Aorta (tissue), 4 donors: ENCODE measurements around the gene LRP4. TPM values are rescaled to one million over a fixed set of nuclear protein-coding genes. Genes with fewer than 3 reads are reported as not detected.

Experiments
- polyA plus RNA-seq, 2 donors: library from polyadenylated mRNA; stranded (reverse); fragments of 200-250 nt; gene quantifications; one replicate each; pipeline ENCODE4 v1.2.3, GENCODE V29; 2013
- total RNA-seq, 2 donors: library from RNA; stranded (reverse); fragmentation: NEBNext Ultra II Directional; extraction: Animal tissue kit (Norgen Biotek cat#: 25700); gene quantifications; one replicate each; pipeline ENCODE4 v1.2.1, GENCODE V29; 2021
- donor health status: healthy with polysubstance abuse.
- donor health status: Bipolar disorder and iron deficiency.
- donor health status: DM: no; HTN: no; CAD: no.
- donor health status: DM: yes; HTN: yes; CAD: no.

The LRP4 gene
- total and polyA plus RNA-seq, 4 donors = 0.90 to 8.6 (median 3.1) TPM

Other genes starting within 250 kb of the LRP4 start
- gene ARHGAP1, start 217.9 kb downstream of the LRP4 start, total RNA-seq = 100 to 1,000 TPM; 173 to 185 TPM
- gene ARHGAP1, start 217.9 kb downstream of the LRP4 start, polyA plus RNA-seq = 10 to 100 TPM; 27.8 to 74.1 TPM
- gene ZNF408, start 217.5 kb downstream of the LRP4 start, total RNA-seq = 1 to 10 TPM; 9.8 to 9.9 TPM
- gene ZNF408, start 217.5 kb downstream of the LRP4 start, polyA plus RNA-seq = 10 to 100 TPM in 1 of 2 donors, 1 to 10 TPM in 1; 3.0 to 13.3 TPM
- gene F2, start 199.3 kb downstream of the LRP4 start, total RNA-seq = under 1 TPM in 1 of 2 donors, not detected in 1; 0.19 TPM
- gene F2, start 199.3 kb downstream of the LRP4 start, polyA plus RNA-seq = under 1 TPM in 1 of 2 donors, not detected in 1; 0.72 TPM
- gene CKAP5, start 72.3 kb downstream of the LRP4 start, total RNA-seq = 10 to 100 TPM; 59.6 to 64.5 TPM
- gene CKAP5, start 72.3 kb downstream of the LRP4 start, polyA plus RNA-seq = 10 to 100 TPM; 12.0 to 18.4 TPM
- 10 to 100 TPM; 19.1 to 22.7 TPM for gene CSTPP1, start 18.2 kb upstream of the LRP4 start, total RNA-seq
- gene CSTPP1, start 18.2 kb upstream of the LRP4 start, polyA plus RNA-seq = 10 to 100 TPM; 12.5 to 26.0 TPM